ENCODE data around the gene KIF16B. TPM values are rescaled to one million over a fixed set of nuclear protein-coding genes. Genes with fewer than 3 reads are reported as not detected.
"Not testable (repeated sequence)": the region's sequence is repeated elsewhere in the genome, so short reads cannot be mapped to it uniquely, and the experiment has no call there.

KIF16B gene
- total RNA-seq, 6 experiments from 2014 or later: 0.31 to 3.4 (median 3.2) TPM

DNA sequence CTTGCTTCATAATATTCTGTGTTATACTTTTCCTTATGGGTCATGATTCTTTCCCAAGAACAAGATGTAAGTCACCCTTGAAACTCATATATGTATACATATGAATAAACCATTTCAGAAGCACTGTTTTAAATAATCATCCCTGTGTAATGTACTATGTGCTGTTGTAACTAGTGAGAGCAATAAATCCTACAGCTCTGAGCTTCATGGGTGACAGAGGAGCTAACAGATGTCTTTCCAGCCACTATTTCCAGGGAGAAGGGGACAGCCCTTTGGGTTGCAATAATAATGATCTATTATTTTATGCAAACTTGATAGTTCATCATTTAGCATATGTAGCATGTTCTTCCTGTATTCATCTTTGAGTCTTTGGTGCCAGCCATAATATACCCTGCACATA is 342.8 kb downstream of the KIF16B start:
- Mint-ChIP-seq H3K27ac (no peak overlapping the region), H3K9me3 (peaks cover 15% of the 10 kb centered on the region), H3K4me3 (no peak overlapping the region), H3K4me1 (ENCODE audit: low read depth) (no peaks in the 10 kb centered on the region), H3K27me3 (ENCODE audit: insufficient read depth) (no peaks in the 10 kb centered on the region), H3K36me3 (ENCODE audit: low read depth) (no peaks in the 10 kb centered on the region)
- TF ChIP-seq, protein P1, sequence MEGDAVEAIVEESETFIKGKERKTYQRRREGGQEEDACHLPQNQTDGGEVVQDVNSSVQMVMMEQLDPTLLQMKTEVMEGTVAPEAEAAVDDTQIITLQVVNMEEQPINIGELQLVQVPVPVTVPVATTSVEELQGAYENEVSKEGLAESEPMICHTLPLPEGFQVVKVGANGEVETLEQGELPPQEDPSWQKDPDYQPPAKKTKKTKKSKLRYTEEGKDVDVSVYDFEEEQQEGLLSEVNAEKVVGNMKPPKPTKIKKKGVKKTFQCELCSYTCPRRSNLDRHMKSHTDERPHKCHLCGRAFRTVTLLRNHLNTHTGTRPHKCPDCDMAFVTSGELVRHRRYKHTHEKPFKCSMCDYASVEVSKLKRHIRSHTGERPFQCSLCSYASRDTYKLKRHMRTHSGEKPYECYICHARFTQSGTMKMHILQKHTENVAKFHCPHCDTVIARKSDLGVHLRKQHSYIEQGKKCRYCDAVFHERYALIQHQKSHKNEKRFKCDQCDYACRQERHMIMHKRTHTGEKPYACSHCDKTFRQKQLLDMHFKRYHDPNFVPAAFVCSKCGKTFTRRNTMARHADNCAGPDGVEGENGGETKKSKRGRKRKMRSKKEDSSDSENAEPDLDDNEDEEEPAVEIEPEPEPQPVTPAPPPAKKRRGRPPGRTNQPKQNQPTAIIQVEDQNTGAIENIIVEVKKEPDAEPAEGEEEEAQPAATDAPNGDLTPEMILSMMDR (IDR thresholded peaks at IDR 0.05): no peak
- DNase-seq: no peak

DNA sequence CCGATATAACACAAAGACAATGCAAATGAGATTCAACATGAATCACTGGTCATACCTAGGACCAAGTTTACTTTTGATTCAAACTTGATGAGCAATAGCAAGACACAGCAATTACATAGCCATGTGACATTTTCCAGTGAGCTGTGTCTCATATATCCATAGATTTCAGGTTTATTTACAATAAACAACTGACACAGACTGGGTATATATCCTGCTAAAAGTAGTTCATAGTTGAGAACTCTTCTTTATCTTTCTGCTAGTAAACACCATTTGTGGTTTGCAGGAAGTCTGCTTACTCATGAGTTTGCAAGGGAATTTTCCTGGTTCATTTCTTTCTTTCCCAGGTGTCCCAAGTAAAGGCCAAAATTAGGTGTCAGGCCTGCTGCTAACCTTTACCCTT is 343.4 kb downstream of the KIF16B start:
- Mint-ChIP-seq H3K4me3 (no peak overlapping the region), H3K36me3 (ENCODE audit: low read depth) (no peaks in the 10 kb centered on the region), H3K9me3 (peaks cover 15% of the 10 kb centered on the region), H3K27ac (no peak overlapping the region), H3K4me1 (ENCODE audit: low read depth) (no peaks in the 10 kb centered on the region), H3K27me3 (ENCODE audit: insufficient read depth) (no peaks in the 10 kb centered on the region)
- TF ChIP-seq, protein P1 (IDR thresholded peaks at IDR 0.05): no peak
- no peak for DNase-seq

DNA sequence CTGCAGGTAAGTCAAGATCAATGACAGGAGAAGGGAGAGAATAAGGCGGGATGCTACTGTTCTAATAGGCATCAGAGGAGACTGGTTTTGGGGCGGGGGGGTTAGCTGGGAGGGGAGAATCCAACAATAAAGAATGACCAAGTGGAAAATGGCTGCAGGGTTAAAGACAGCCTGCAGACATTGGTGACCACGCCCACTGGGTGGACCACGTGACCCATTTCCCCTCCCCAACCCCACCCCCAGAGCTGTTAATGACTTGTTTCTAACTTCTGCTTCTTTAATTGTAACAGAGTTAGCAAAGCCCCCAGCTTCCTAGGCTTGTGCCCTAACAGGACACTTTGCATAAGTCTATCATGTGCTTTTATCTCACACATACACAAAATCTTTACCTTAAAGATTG is 344.5 kb downstream of the KIF16B start:
- Mint-ChIP-seq H3K9me3 (peaks cover 15% of the 10 kb centered on the region), H3K27ac (no peak overlapping the region), H3K4me3 (no peak overlapping the region), H3K4me1 (ENCODE audit: low read depth) (no peaks in the 10 kb centered on the region), H3K27me3 (ENCODE audit: insufficient read depth) (no peaks in the 10 kb centered on the region), H3K36me3 (ENCODE audit: low read depth) (no peaks in the 10 kb centered on the region)
- DNase-seq: no peak
- TF ChIP-seq, protein P1 (IDR thresholded peaks at IDR 0.05): no peak

DNA sequence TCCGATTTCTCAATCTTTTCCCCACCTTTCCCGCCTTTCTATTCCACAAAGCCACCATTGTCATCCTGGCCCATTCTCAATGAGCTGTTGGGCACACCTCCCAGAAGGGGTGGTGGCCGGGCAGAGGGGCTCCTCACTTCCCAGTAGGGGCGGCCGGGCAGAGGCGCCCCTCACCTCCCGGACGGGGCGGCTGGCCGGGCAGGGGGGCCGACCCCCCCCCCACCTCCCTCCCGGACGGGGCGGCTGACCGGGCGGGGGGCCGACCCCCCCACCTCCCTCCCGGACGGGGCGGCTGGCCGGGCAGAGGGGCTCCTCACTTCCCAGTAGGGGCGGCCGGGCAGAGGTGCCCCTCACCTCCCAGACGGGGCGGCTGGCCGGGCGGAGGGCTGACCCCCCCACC is 346.3 kb downstream of the KIF16B start:
- not testable (repeated sequence) for H3K4me1 Mint-ChIP-seq (ENCODE audit: low read depth); H3K4me3 Mint-ChIP-seq; H3K36me3 Mint-ChIP-seq (ENCODE audit: low read depth); H3K27me3 Mint-ChIP-seq (ENCODE audit: insufficient read depth); DNase-seq; H3K27ac Mint-ChIP-seq
- H3K9me3 Mint-ChIP-seq: peaks cover 13% of the 10 kb centered on the region

DNA sequence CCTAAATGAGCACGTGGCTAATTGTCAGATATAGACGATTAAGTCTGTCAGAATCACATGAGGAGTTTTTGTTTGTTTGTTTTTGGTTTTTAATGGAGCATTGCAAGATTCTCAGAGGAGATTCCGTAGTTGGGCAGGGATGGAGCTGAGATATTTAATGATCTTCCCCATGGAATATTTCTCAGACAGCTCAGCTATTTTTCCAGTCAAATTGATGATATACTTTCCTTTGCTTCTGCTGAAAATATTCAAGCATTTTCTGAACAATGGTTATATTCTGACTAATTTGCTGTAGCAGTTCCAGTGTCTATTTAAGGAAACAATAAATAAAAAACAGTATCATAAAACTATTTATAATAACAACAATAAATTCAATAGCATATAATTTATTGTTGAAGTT is 348.4 kb downstream of the KIF16B start:
- Mint-ChIP-seq H3K4me3 (no peak overlapping the region), H3K27me3 (ENCODE audit: insufficient read depth) (no peaks in the 10 kb centered on the region)

DNA sequence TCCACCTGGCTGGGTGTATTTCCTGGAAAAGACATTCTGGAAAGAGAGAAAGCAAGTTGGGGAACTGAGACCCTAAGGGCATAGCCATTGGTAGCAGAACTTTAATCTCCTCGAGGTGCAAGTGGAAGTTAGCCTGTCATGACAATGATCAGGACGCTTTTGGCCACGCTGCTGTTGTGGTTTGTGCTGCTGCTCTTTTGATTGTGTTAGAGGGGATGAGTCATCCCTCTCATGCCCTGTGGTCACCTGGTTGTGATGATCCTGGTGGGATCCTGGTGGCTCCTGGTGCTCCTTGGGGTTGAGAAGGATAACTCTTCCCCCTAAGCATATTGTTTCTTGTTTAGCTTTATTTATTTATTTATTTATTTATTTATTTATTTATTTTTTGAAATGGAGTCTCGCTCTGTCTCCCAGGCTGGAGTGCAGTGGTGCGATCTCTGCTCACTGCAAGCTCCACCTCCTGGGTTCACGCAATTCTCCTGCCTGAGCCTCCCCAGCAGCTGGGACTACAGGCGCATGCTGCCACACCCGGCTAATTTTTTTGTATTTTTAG is 350.3 kb downstream of the KIF16B start:
- no peak for DNase-seq
- no peaks in the 10 kb centered on the region for H3K36me3 Mint-ChIP-seq (ENCODE audit: low read depth)
- H3K4me3 Mint-ChIP-seq: no peak overlapping the region
- peaks cover 32% of the 10 kb centered on the region for H3K9me3 Mint-ChIP-seq
- TF ChIP-seq, protein P1 (IDR thresholded peaks at IDR 0.05): no peak
- no peaks in the 10 kb centered on the region for H3K4me1 Mint-ChIP-seq (ENCODE audit: low read depth)
- H3K27me3 Mint-ChIP-seq (ENCODE audit: insufficient read depth): no peaks in the 10 kb centered on the region
- H3K27ac Mint-ChIP-seq: no peak overlapping the region

More for the DNA sequence above, 348.4 kb downstream of the KIF16B start:
- TF ChIP-seq, protein P1 (IDR thresholded peaks at IDR 0.05): no peak
- H3K4me1 Mint-ChIP-seq (ENCODE audit: low read depth): no peaks in the 10 kb centered on the region
- DNase-seq: no peak
- H3K9me3 Mint-ChIP-seq: peaks cover 13% of the 10 kb centered on the region
- no peaks in the 10 kb centered on the region for H3K36me3 Mint-ChIP-seq (ENCODE audit: low read depth)
- no peak overlapping the region for H3K27ac Mint-ChIP-seq

Other genes starting within 250 kb of the KIF16B start
- gene SNRPB2, start 156.6 kb upstream of the KIF16B start, total RNA-seq (2021; fragmentation: NEBNext Ultra II Directional; extraction: Animal tissue kit (Norgen Biotek cat#: 25700)): 10 to 100 TPM; 61.8 to 84.8 (median 77.0) TPM
- gene OTOR, start 174.9 kb upstream of the KIF16B start, total RNA-seq (2021; fragmentation: NEBNext Ultra II Directional; extraction: Animal tissue kit (Norgen Biotek cat#: 25700)): not detected